H1 (cell line): ENCODE results near the gene METTL2A.

ENCODE experiments used
- ATF3 ChIP-seq: IDR thresholded peaks from 2 replicates; pipeline ENCODE4 v1.6.1; 2011; ENCODE audit warnings: low read depth, mild to moderate bottlenecking, low read length; ENCODE audit not compliant: insufficient read depth
- BCL11A ChIP-seq, 2 experiments: IDR thresholded peaks; one replicate each; pipeline ENCODE4 v1.6.1; 2011; ENCODE audit warnings: low read depth in 2 of 2, low read length in 2 of 2, mild to moderate bottlenecking in 2 of 2
- CHD1 ChIP-seq: IDR thresholded peaks from 2 replicates; pipeline ENCODE4 v1.6.1; 2012; ENCODE audit warnings: low read depth, low read length, improper control_type of control experiment
- CHD2 ChIP-seq: IDR thresholded peaks from 2 replicates; pipeline ENCODE4 v1.6.1; 2012; ENCODE audit warnings: low read length, improper control_type of control experiment
- CREB1 ChIP-seq: IDR thresholded peaks from 2 replicates; pipeline ENCODE4 v1.6.1; 2012; ENCODE audit warnings: inconsistent platforms
- GABPA ChIP-seq: IDR thresholded peaks from 2 replicates; pipeline ENCODE4 v1.6.1; 2011; ENCODE audit warnings: mild to moderate bottlenecking, low read length, moderate library complexity, borderline replicate concordance; ENCODE audit not compliant: insufficient read depth
- HDAC2 ChIP-seq, 2 experiments: fragments of 300-600 bp in 1 of 2; sonication (generic) in 1 of 2; IDR thresholded peaks; 2 replicates each; pipeline ENCODE4 v1.6.1; 2011 to 2012; ENCODE audit warnings: low read depth in 2 of 2, low read length in 2 of 2, mild to moderate bottlenecking in 2 of 2, moderate library complexity in 2 of 2, borderline replicate concordance in 1 of 2, inconsistent platforms in 1 of 2
- POLR2A ChIP-seq, 2 experiments: IDR thresholded peaks; 1 replicate in 1 of 2; 2 replicates in 1 of 2; pipeline ENCODE4 v1.6.1; 2011; ENCODE audit warnings: low read depth in 2 of 2, low read length in 2 of 2, mild to moderate bottlenecking in 2 of 2; ENCODE audit errors: control extremely low read depth in 1 of 2
- RXRA ChIP-seq: IDR thresholded peaks from 2 replicates; pipeline ENCODE4 v1.6.1; 2011; ENCODE audit warnings: low read depth, mild to moderate bottlenecking, low read length, moderate library complexity; ENCODE audit not compliant: insufficient read depth
- SIN3A ChIP-seq, 2 experiments: IDR thresholded peaks in 1 of 2; conservative IDR thresholded peaks in 1 of 2; 2 replicates each; pipeline ENCODE4 v1.6.1; 2011 to 2012; ENCODE audit warnings: low read length in 2 of 2, improper control_type of control experiment in 1 of 2, low read depth in 1 of 2, mild to moderate bottlenecking in 1 of 2
- YY1 ChIP-seq: IDR thresholded peaks from 2 replicates; pipeline ENCODE4 v1.6.1; 2011; ENCODE audit warnings: low read depth, mild to moderate bottlenecking, low read length
- TF ChIP-seq, protein P1 (sequence below), 3 experiments: IDR thresholded peaks; 1 replicate in 2 of 3; 2 replicates in 1 of 3; pipeline versions ENCODE4 v1.5.1 to v1.6.1; 2011; ENCODE audit warnings: low read length in 3 of 3, mild to moderate bottlenecking in 3 of 3, inconsistent platforms in 2 of 3, low read depth in 1 of 3, moderate library complexity in 1 of 3; ENCODE audit not compliant: insufficient read depth in 1 of 3; ENCODE audit errors: control extremely low read depth in 1 of 3
- TF ChIP-seq, protein P2 (sequence below): IDR thresholded peaks from 2 replicates; pipeline ENCODE4 v1.6.1; 2012; ENCODE audit warnings: low read length, inconsistent platforms

DNA sequence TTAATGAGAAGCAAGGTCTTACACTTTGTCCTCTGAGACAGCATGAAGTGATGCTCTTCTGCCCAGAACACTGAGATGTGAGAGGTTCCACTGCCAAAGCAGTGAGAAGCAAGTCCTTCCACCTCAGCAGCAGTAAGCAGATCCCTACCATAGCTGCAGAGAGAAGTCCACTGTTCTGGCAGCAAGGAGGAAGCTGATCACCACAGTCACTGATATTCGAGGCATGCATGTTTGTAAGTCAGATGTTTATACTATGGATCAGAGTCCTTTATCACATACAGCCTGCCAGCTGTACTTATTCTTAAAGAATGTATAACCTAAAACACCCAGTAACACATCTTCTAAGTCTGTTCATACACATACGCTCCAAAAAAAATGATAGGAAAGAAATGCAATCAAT is 18.2 kb upstream of the METTL2A start:
- TF ChIP-seq, protein P1, sequence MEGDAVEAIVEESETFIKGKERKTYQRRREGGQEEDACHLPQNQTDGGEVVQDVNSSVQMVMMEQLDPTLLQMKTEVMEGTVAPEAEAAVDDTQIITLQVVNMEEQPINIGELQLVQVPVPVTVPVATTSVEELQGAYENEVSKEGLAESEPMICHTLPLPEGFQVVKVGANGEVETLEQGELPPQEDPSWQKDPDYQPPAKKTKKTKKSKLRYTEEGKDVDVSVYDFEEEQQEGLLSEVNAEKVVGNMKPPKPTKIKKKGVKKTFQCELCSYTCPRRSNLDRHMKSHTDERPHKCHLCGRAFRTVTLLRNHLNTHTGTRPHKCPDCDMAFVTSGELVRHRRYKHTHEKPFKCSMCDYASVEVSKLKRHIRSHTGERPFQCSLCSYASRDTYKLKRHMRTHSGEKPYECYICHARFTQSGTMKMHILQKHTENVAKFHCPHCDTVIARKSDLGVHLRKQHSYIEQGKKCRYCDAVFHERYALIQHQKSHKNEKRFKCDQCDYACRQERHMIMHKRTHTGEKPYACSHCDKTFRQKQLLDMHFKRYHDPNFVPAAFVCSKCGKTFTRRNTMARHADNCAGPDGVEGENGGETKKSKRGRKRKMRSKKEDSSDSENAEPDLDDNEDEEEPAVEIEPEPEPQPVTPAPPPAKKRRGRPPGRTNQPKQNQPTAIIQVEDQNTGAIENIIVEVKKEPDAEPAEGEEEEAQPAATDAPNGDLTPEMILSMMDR (IDR thresholded peaks at IDR 0.05; ENCODE audit: control extremely low read depth in 1 of 3, insufficient read depth in 1 of 3, low read depth in 1 of 3, low read length in 3 of 3), result no peak
- TF ChIP-seq CREB1 (no peak), SIN3A (conservative IDR thresholded peaks at IDR 0.05 in 1 of 2, IDR thresholded peaks at IDR 0.05 in 1 of 2; ENCODE audit: low read depth in 1 of 2, low read length in 2 of 2) (no peak), BCL11A (IDR thresholded peaks at IDR 0.05; ENCODE audit: low read depth in 2 of 2, low read length in 2 of 2) (no peak), CHD1 (no peak), POLR2A (IDR thresholded peaks at IDR 0.05; ENCODE audit: control extremely low read depth in 1 of 2, low read depth in 2 of 2, low read length in 2 of 2) (no peak), GABPA (no peak), HDAC2 (IDR thresholded peaks at IDR 0.05; ENCODE audit: borderline replicate concordance in 1 of 2, low read depth in 2 of 2, low read length in 2 of 2) (no peak), YY1 (no peak), ATF3 (no peak), CHD2 (no peak), RXRA (no peak)
- TF ChIP-seq, protein P2, sequence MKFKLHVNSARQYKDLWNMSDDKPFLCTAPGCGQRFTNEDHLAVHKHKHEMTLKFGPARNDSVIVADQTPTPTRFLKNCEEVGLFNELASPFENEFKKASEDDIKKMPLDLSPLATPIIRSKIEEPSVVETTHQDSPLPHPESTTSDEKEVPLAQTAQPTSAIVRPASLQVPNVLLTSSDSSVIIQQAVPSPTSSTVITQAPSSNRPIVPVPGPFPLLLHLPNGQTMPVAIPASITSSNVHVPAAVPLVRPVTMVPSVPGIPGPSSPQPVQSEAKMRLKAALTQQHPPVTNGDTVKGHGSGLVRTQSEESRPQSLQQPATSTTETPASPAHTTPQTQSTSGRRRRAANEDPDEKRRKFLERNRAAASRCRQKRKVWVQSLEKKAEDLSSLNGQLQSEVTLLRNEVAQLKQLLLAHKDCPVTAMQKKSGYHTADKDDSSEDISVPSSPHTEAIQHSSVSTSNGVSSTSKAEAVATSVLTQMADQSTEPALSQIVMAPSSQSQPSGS, result no peak
